ENCODE data around the gene DPYSL3. TPM values are rescaled to one million over a fixed set of nuclear protein-coding genes. Genes with fewer than 3 reads are reported as not detected.

DPYSL3 gene
- total RNA-seq, 4 donors from 2014 or later = 175 to 475 (median 290) TPM

- peak overlapping the region; percentile 89 to 94 (median 93) for H3K27ac ChIP-seq
- no peak overlapping the region for H3K4me3 ChIP-seq
- H3K27me3 ChIP-seq = no peaks in the 10 kb centered on the region
- peaks cover 0 to 60% of the 10 kb centered on the region in 2 donors for H3K36me3 ChIP-seq
- no peaks in the 10 kb centered on the region for H3K9me3 ChIP-seq
- H3K4me1 ChIP-seq = peaks cover 56 to 100% (median 69%) of the 10 kb centered on the region in 3 donors
- 73 to 83% methylated on average over 2 of the region's 2 CpGs for WGBS, 2 donors (ENCODE audit: low coverage in 1 of 2)
- ATAC-seq = no peak
- TF ChIP-seq EP300 (IDR thresholded peaks at IDR 0.05) = no peak
- no peak for TF ChIP-seq POLR2AphosphoS5 (IDR thresholded peaks at IDR 0.05)
- TF ChIP-seq CTCF (IDR thresholded peaks at IDR 0.05) = no peak
- no peak for TF ChIP-seq POLR2A (IDR thresholded peaks at IDR 0.05)
Measured at GRCh38 chr5:147408980-147409379, 100.9 kb downstream of the DPYSL3 start.

GRCh38 chr5:147407094-147407681 lies 102.7 kb downstream of the DPYSL3 start:
- Histone ChIP-seq H3K4me3 (no peak overlapping the region), H3K27ac (peak overlapping the region; percentile 89 to 94 (median 93)), H3K27me3 (no peaks in the 10 kb centered on the region), H3K9me3 (no peaks in the 10 kb centered on the region), H3K36me3 (peaks cover 0 to 43% of the 10 kb centered on the region in 2 donors), H3K4me1 (peaks cover 51 to 97% (median 59%) of the 10 kb centered on the region in 3 donors)
- peak; percentile 42 for ATAC-seq
- 32 to 35% methylated on average over 6 of the region's 8 CpGs for WGBS, 2 donors (ENCODE audit: low coverage in 1 of 2)
- TF ChIP-seq POLR2AphosphoS5 (IDR thresholded peaks at IDR 0.05) = peak; percentile 58
- no peak for TF ChIP-seq POLR2A (IDR thresholded peaks at IDR 0.05)
- no peak for TF ChIP-seq EP300 (IDR thresholded peaks at IDR 0.05)
- TF ChIP-seq CTCF (IDR thresholded peaks at IDR 0.05) = no peak

- Histone ChIP-seq H3K27me3 (no peaks in the 10 kb centered on the region), H3K4me1 (peaks cover 46 to 92% (median 54%) of the 10 kb centered on the region in 3 donors), H3K36me3 (peaks cover 0 to 41% of the 10 kb centered on the region in 2 donors), H3K27ac (peak overlapping the region; percentile 89 to 94 (median 93)), H3K9me3 (no peaks in the 10 kb centered on the region), H3K4me3 (no peak overlapping the region)
- 40 to 75% methylated on average over 1 of the region's 1 CpG for WGBS, 2 donors (ENCODE audit: low coverage in 1 of 2)
- ATAC-seq = no peak
- TF ChIP-seq EP300 (IDR thresholded peaks at IDR 0.05) = no peak
Measured at GRCh38 chr5:147406636-147407035, 103.2 kb downstream of the DPYSL3 start.

- no peak overlapping the region for H3K4me3 ChIP-seq
- H3K27ac ChIP-seq = peak overlapping the region; percentile 89 to 94 (median 93)
- H3K4me1 ChIP-seq = peaks cover 30 to 83% (median 35%) of the 10 kb centered on the region in 3 donors
- no CpG with 5 or more reads among the region's 1 CpG for WGBS, 2 donors (ENCODE audit: low coverage in 1 of 2)
- H3K36me3 ChIP-seq = peaks cover 0 to 47% of the 10 kb centered on the region in 2 donors
- TF ChIP-seq CTCF (IDR thresholded peaks at IDR 0.05) = no peak
- TF ChIP-seq POLR2A (IDR thresholded peaks at IDR 0.05) = no peak
- TF ChIP-seq POLR2AphosphoS5 (IDR thresholded peaks at IDR 0.05) = no peak
- TF ChIP-seq EP300 (IDR thresholded peaks at IDR 0.05) = no peak
- no peaks in the 10 kb centered on the region for H3K9me3 ChIP-seq
- H3K27me3 ChIP-seq = no peaks in the 10 kb centered on the region
- no peak for ATAC-seq
Measured at GRCh38 chr5:147404706-147405105, 105.2 kb downstream of the DPYSL3 start.

GRCh38 chr5:147403651-147404640 lies 105.9 kb downstream of the DPYSL3 start:
- H3K36me3 ChIP-seq = peaks cover 0 to 51% of the 10 kb centered on the region in 2 donors
- H3K9me3 ChIP-seq = no peaks in the 10 kb centered on the region
- H3K4me3 ChIP-seq = no peak overlapping the region
- ATAC-seq = peak; percentile 89
- WGBS, 2 donors (ENCODE audit: low coverage in 1 of 2) = 13 to 15% methylated on average over 9 to 13 of the region's 15 CpGs
- peaks cover 30 to 76% (median 34%) of the 10 kb centered on the region in 3 donors for H3K4me1 ChIP-seq
- no peaks in the 10 kb centered on the region for H3K27me3 ChIP-seq
- TF ChIP-seq EP300 (IDR thresholded peaks at IDR 0.05) (no peak), POLR2AphosphoS5 (IDR thresholded peaks at IDR 0.05) (peak; percentile 91)
- H3K27ac ChIP-seq = peak overlapping the region; percentile 89 to 94 (median 93)

Data from gastroesophageal sphincter (tissue), 4 donors.